SK-N-SH (cell line): ENCODE data around the gene AGRP. TPM values are rescaled to one million over a fixed set of nuclear protein-coding genes. Genes with fewer than 3 reads are reported as not detected.

ENCODE experiments used
- CTCF ChIA-PET: fragments of 300-600, 350-600 bp; formaldehyde crosslinking; extraction: SDS; loops from one replicate; lab custom pipeline; 2021; lab: Yijun Ruan, JAX
- POLR2A ChIA-PET: fragments of 350-600 bp; sonication (Branson Sonifier 250); formaldehyde crosslinking; extraction: SDS; loops from one replicate; lab custom pipeline; 2020; ENCODE audit warnings: antibody characterized with exemption, inconsistent platforms; lab: Yijun Ruan, JAX
- DNase-seq: peaks from one replicate; pipeline ENCODE4 v3.0.0; 2012
- H2AFZ ChIP-seq: fragments of 200-600 bp; sonication (generic); 2 replicates; pipeline ENCODE4 v1.8.1; 2016; ENCODE audit warnings: antibody characterized with exemption, mild to moderate bottlenecking, low read depth
- H3F3A ChIP-seq: fragments of 200-600 bp; sonication (generic); replicated peaks from 2 replicates; pipeline ENCODE3; 2016; ENCODE audit warnings: antibody characterized with exemption, mild to moderate bottlenecking; ENCODE audit not compliant: insufficient read depth
- H3K27ac ChIP-seq, 2 experiments: fragments of 200-500 bp in 1 of 2; fragments of 200-600 bp in 1 of 2; sonication (Bioruptor generic) in 1 of 2; sonication (generic), shearing (Covaris generic) in 1 of 2; 2 replicates each; pipeline versions ENCODE4 v1.5.1 to v1.6.1; 2014 to 2016; ENCODE audit warnings: low read depth in 2 of 2, inconsistent platforms in 1 of 2, low read length in 1 of 2, mild to moderate bottlenecking in 1 of 2, mixed read lengths in 1 of 2
- H3K27me3 ChIP-seq: fragments of 200-600 bp; sonication (generic), shearing (Covaris generic); 2 replicates; pipeline ENCODE4 v1.6.1; 2016; ENCODE audit warnings: mixed run types; ENCODE audit not compliant: insufficient read depth
- H3K36me3 ChIP-seq, 2 experiments: fragments of 200-500 bp in 1 of 2; fragments of 200-600 bp in 1 of 2; sonication (Bioruptor generic) in 1 of 2; sonication (generic) in 1 of 2; replicated peaks in 1 of 2; 2 replicates each; pipeline versions ENCODE3 to v1.5.1; 2014 to 2016; ENCODE audit warnings: low read length in 1 of 2, mild to moderate bottlenecking in 1 of 2; ENCODE audit not compliant: insufficient read depth in 2 of 2, control insufficient read depth in 1 of 2
- H3K4me1 ChIP-seq, 2 experiments: fragments of 200-500 bp in 1 of 2; fragments of 200-600 bp in 1 of 2; sonication (Bioruptor generic) in 1 of 2; sonication (generic), shearing (Covaris generic) in 1 of 2; 2 replicates each; pipeline versions ENCODE4 v1.5.1 to v1.6.1; 2014 to 2016; ENCODE audit warnings: low read depth in 1 of 2, low read length in 1 of 2, mixed run types in 1 of 2; ENCODE audit not compliant: insufficient read depth in 2 of 2, control insufficient read depth in 1 of 2
- H3K4me2 ChIP-seq: fragments of 200-600 bp; sonication (generic), shearing (Covaris generic); 2 replicates; pipeline ENCODE4 v1.6.1; 2017; ENCODE audit warnings: mixed run types
- H3K4me3 ChIP-seq, 2 experiments: fragments of 200-500 bp in 1 of 2; fragments of 200-600 bp in 1 of 2; sonication (Bioruptor generic) in 1 of 2; sonication (generic), shearing (Covaris generic) in 1 of 2; 2 replicates each; pipeline versions ENCODE4 v1.5.1 to v1.8.1; 2014 to 2016; ENCODE audit warnings: low read depth in 2 of 2, inconsistent platforms in 1 of 2, low read length in 1 of 2, mild to moderate bottlenecking in 1 of 2, mixed read lengths in 1 of 2, moderate library complexity in 1 of 2
- H3K79me2 ChIP-seq: fragments of 200-600 bp; sonication (generic); 2 replicates; pipeline ENCODE4 v1.8.1; 2017; ENCODE audit warnings: mild to moderate bottlenecking; ENCODE audit not compliant: insufficient read depth
- H3K9ac ChIP-seq: fragments of 200-600 bp; sonication (generic); 2 replicates; pipeline ENCODE4 v1.6.1; 2017; ENCODE audit warnings: mixed run types
- H3K9me2 ChIP-seq: fragments of 200-600 bp; sonication (generic); 2 replicates; pipeline ENCODE4 v1.6.1; 2017; ENCODE audit warnings: mixed run types
- H3K9me3 ChIP-seq: fragments of 200-600 bp; sonication (generic); 2 replicates; pipeline ENCODE4 v1.6.1; 2017; ENCODE audit warnings: mixed run types, mild to moderate bottlenecking, moderate library complexity
- H4K20me1 ChIP-seq: fragments of 200-600 bp; sonication (generic); 2 replicates; pipeline ENCODE4 v1.6.1; 2017; ENCODE audit warnings: mild to moderate bottlenecking, mixed run types; ENCODE audit not compliant: insufficient read depth
- CHD2 ChIP-seq: fragments of 150-350 bp; IDR thresholded peaks from 2 replicates; pipeline ENCODE4 v1.6.1; 2018; ENCODE audit warnings: low read length; ENCODE audit not compliant: partially characterized antibody
- ELF1 ChIP-seq: IDR thresholded peaks from 2 replicates; pipeline ENCODE4 v1.4.0; 2012
- EP300 ChIP-seq, 2 experiments: IDR thresholded peaks; 2 replicates each; pipeline versions ENCODE4 v1.4.0 to v1.6.1; 2012; ENCODE audit warnings: borderline replicate concordance in 1 of 2, low read depth in 1 of 2, low read length in 1 of 2
- EZH2phosphoT487 ChIP-seq: fragments of 200-600 bp; sonication (generic); IDR thresholded peaks from 2 replicates; pipeline ENCODE4 v1.6.1; 2017; ENCODE audit warnings: low read depth, mixed run types, mild to moderate bottlenecking, antibody characterized with exemption, moderate library complexity, borderline replicate concordance
- FOXM1 ChIP-seq: IDR thresholded peaks from 2 replicates; pipeline ENCODE4 v1.4.0; 2012; ENCODE audit warnings: low read depth, mild to moderate bottlenecking
- JUND ChIP-seq: IDR thresholded peaks from 2 replicates; pipeline ENCODE4 v1.4.0; 2012
- MEF2A ChIP-seq: IDR thresholded peaks from 2 replicates; pipeline ENCODE4 v1.4.0; 2012; ENCODE audit warnings: low read depth, borderline replicate concordance
- MXI1 ChIP-seq: IDR thresholded peaks from 2 replicates; pipeline ENCODE4 v1.6.1; 2012; ENCODE audit warnings: mild to moderate bottlenecking, low read depth, low read length, improper control_type of control experiment
- RAD21 ChIP-seq: IDR thresholded peaks from 2 replicates; pipeline ENCODE4 v1.6.1; 2012; ENCODE audit warnings: mild to moderate bottlenecking, low read length
- RCOR1 ChIP-seq: fragments of 150-350 bp; IDR thresholded peaks from 2 replicates; pipeline ENCODE4 v1.6.1; 2017; ENCODE audit warnings: antibody characterized with exemption, low read length
- RFX5 ChIP-seq: IDR thresholded peaks from 2 replicates; pipeline ENCODE4 v1.6.1; 2012; ENCODE audit warnings: mild to moderate bottlenecking, improper control_type of control experiment, low read length
- SIN3A ChIP-seq: IDR thresholded peaks from 2 replicates; pipeline ENCODE4 v1.6.1; 2012; ENCODE audit warnings: low read depth, mild to moderate bottlenecking, low read length, moderate library complexity, borderline replicate concordance
- SMC3 ChIP-seq: IDR thresholded peaks from 2 replicates; pipeline ENCODE4 v1.6.1; 2012; ENCODE audit warnings: low read depth, low read length, improper control_type of control experiment
- TAF1 ChIP-seq: IDR thresholded peaks from 2 replicates; pipeline ENCODE4 v1.6.1; 2012; ENCODE audit warnings: low read depth, mild to moderate bottlenecking, low read length, moderate library complexity, borderline replicate concordance
- YY1 ChIP-seq: IDR thresholded peaks from 2 replicates; pipeline ENCODE4 v1.4.0; 2012; ENCODE audit warnings: low read depth, mild to moderate bottlenecking
- WGBS: methylation state at CpG from one replicate; pipeline ENCODE4 v1.1.6; 2017; ENCODE audit warnings: low lambda C conversion rate; 5-methylcytosine and 5-hydroxymethylcytosine counted together
- polyA plus RNA-seq, 3 experiments: library from polyadenylated mRNA; depleted of rRNA; stranded (reverse); fragments of >200 nt; gene quantifications; 2 replicates each; pipeline ENCODE4 v1.2.3, GENCODE V29; 2012
- TF ChIP-seq, protein P1 (sequence below): fragments of 200-600 bp; sonication (generic); IDR thresholded peaks from 2 replicates; pipeline ENCODE4 v1.6.1; 2017; ENCODE audit warnings: antibody characterized with exemption, mild to moderate bottlenecking, moderate library complexity
- TF ChIP-seq, protein P2 (sequence below): IDR thresholded peaks from 2 replicates; pipeline ENCODE4; 2012
- TF ChIP-seq, protein P3 (sequence below): IDR thresholded peaks from 2 replicates; pipeline ENCODE4 v1.4.0; 2012; ENCODE audit warnings: low read depth, borderline replicate concordance
- TF ChIP-seq, protein P4 (sequence below): IDR thresholded peaks from 2 replicates; pipeline ENCODE4 v1.4.0; 2012; ENCODE audit warnings: low read depth
- TF ChIP-seq, protein P5 (sequence below): IDR thresholded peaks from 2 replicates; pipeline ENCODE4 v1.6.1; 2012; ENCODE audit warnings: mild to moderate bottlenecking, low read depth, low read length, moderate library complexity

AGRP gene
- polyA plus RNA-seq, 1 of the 3 experiments (the other 2 are of a cell fraction) = not detected

DNA sequence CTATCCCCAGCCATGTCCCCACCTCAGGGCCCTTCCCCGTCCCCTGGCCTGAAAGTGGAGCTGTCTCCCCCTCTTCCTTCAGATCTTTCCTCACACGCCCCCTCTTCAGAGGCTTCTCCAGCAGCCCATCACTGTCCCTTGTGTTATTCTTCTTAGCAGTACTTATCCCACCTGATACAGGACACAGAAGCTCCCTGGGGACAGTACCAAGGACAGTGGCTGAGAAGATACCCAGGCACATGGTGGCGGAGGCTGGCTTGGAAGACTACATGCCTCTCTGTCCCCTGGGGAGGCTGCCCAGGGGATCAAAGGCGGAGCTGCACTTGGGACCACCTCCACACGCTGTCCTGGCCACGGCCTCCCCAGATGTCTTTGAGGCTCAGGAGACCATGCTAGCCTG is 28.5 kb downstream of the AGRP start:
- H3K27me3 ChIP-seq = no peaks in the 10 kb centered on the region
- peaks cover 0 to 5% of the 10 kb centered on the region in 2 experiments for H3K36me3 ChIP-seq
- no peak overlapping the region for H3K9ac ChIP-seq
- H3K9me2 ChIP-seq = no peaks in the 10 kb centered on the region
- TF ChIP-seq MXI1 (no peak), YY1 (no peak), SIN3A (no peak), RAD21 (no peak), ELF1 (no peak), EZH2phosphoT487 (no peak), FOXM1 (no peak), JUND (no peak), TAF1 (no peak), CHD2 (no peak), RFX5 (no peak), EP300 (IDR thresholded peaks at IDR 0.05; ENCODE audit: borderline replicate concordance in 1 of 2, low read depth in 1 of 2, low read length in 1 of 2) (no peak), RCOR1 (no peak), MEF2A (no peak), SMC3 (no peak)
- TF ChIP-seq, protein P1, sequence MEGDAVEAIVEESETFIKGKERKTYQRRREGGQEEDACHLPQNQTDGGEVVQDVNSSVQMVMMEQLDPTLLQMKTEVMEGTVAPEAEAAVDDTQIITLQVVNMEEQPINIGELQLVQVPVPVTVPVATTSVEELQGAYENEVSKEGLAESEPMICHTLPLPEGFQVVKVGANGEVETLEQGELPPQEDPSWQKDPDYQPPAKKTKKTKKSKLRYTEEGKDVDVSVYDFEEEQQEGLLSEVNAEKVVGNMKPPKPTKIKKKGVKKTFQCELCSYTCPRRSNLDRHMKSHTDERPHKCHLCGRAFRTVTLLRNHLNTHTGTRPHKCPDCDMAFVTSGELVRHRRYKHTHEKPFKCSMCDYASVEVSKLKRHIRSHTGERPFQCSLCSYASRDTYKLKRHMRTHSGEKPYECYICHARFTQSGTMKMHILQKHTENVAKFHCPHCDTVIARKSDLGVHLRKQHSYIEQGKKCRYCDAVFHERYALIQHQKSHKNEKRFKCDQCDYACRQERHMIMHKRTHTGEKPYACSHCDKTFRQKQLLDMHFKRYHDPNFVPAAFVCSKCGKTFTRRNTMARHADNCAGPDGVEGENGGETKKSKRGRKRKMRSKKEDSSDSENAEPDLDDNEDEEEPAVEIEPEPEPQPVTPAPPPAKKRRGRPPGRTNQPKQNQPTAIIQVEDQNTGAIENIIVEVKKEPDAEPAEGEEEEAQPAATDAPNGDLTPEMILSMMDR = no peak
- TF ChIP-seq, protein P2, sequence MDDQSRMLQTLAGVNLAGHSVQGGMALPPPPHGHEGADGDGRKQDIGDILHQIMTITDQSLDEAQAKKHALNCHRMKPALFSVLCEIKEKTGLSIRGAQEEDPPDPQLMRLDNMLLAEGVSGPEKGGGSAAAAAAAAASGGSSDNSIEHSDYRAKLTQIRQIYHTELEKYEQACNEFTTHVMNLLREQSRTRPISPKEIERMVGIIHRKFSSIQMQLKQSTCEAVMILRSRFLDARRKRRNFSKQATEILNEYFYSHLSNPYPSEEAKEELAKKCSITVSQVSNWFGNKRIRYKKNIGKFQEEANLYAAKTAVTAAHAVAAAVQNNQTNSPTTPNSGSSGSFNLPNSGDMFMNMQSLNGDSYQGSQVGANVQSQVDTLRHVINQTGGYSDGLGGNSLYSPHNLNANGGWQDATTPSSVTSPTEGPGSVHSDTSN = no peak
- TF ChIP-seq, protein P3, sequence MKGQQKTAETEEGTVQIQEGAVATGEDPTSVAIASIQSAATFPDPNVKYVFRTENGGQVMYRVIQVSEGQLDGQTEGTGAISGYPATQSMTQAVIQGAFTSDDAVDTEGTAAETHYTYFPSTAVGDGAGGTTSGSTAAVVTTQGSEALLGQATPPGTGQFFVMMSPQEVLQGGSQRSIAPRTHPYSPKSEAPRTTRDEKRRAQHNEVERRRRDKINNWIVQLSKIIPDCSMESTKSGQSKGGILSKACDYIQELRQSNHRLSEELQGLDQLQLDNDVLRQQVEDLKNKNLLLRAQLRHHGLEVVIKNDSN = no peak
- TF ChIP-seq, protein P4, sequence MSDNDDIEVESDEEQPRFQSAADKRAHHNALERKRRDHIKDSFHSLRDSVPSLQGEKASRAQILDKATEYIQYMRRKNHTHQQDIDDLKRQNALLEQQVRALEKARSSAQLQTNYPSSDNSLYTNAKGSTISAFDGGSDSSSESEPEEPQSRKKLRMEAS = no peak
- TF ChIP-seq, protein P5, sequence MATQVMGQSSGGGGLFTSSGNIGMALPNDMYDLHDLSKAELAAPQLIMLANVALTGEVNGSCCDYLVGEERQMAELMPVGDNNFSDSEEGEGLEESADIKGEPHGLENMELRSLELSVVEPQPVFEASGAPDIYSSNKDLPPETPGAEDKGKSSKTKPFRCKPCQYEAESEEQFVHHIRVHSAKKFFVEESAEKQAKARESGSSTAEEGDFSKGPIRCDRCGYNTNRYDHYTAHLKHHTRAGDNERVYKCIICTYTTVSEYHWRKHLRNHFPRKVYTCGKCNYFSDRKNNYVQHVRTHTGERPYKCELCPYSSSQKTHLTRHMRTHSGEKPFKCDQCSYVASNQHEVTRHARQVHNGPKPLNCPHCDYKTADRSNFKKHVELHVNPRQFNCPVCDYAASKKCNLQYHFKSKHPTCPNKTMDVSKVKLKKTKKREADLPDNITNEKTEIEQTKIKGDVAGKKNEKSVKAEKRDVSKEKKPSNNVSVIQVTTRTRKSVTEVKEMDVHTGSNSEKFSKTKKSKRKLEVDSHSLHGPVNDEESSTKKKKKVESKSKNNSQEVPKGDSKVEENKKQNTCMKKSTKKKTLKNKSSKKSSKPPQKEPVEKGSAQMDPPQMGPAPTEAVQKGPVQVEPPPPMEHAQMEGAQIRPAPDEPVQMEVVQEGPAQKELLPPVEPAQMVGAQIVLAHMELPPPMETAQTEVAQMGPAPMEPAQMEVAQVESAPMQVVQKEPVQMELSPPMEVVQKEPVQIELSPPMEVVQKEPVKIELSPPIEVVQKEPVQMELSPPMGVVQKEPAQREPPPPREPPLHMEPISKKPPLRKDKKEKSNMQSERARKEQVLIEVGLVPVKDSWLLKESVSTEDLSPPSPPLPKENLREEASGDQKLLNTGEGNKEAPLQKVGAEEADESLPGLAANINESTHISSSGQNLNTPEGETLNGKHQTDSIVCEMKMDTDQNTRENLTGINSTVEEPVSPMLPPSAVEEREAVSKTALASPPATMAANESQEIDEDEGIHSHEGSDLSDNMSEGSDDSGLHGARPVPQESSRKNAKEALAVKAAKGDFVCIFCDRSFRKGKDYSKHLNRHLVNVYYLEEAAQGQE = no peak
- 95% methylated on average over 4 of the region's 6 CpGs for WGBS
- no peak for DNase-seq
- peaks cover 49% of the 10 kb centered on the region for H4K20me1 ChIP-seq
- H3K79me2 ChIP-seq = peaks cover 13% of the 10 kb centered on the region; the same call in 1 of the 2 replicates
- no peaks in the 10 kb centered on the region for H3F3A ChIP-seq
- no peak overlapping the region for H3K27ac ChIP-seq
- no peak overlapping the region for H2AFZ ChIP-seq
- peaks cover 8 to 34% of the 10 kb centered on the region in 2 experiments; a peak in 3 of 4 replicates for H3K4me1 ChIP-seq
- no peaks in the 10 kb centered on the region for H3K9me3 ChIP-seq
- no peak overlapping the region for H3K4me2 ChIP-seq
- POLR2A ChIA-PET = no interaction called here
- no peak overlapping the region for H3K4me3 ChIP-seq
- CTCF ChIA-PET = interaction anchor here (2.9 kb wide), 1 partner anchor 11 kb away, joined by 18 read pairs; no protein-coding TSS in a partner anchor
